LNCAP (cell line): ENCODE data around the gene TRIM13.

ENCODE experiments used
- CTCF ChIP-seq: fragments of 450-650 bp; IDR thresholded peaks from 2 replicates; pipeline ENCODE4 v1.5.1; 2017; ENCODE audit warnings: mild to moderate bottlenecking

TRIM13 gene

GRCh38 chr13:50055454-50055853 lies 58.6 kb downstream of the TRIM13 start:
- TF ChIP-seq CTCF, result no peak

GRCh38 chr13:50060718-50061117 lies 63.9 kb downstream of the TRIM13 start:
- no peak for TF ChIP-seq CTCF

GRCh38 chr13:50065712-50066111 lies 68.9 kb downstream of the TRIM13 start:
- TF ChIP-seq CTCF, result no peak
